Uterus (tissue), 4 donors: Measurements from ENCODE around the gene HOXA9. TPM values are rescaled to one million over a fixed set of nuclear protein-coding genes. Genes with fewer than 3 reads are reported as not detected.
A peak's percentile ranks its signal among the peaks of the same experiment; 100 is the strongest.

Source experiments
- DNase-seq, 2 donors: peaks; one replicate each; pipeline ENCODE4 v3.0.0-alpha.2; 2019 to 2020
- H3K27ac ChIP-seq, 2 donors: fragments of 200-600 bp; sonication (generic); 1 replicate in 1 of 2; 2 replicates in 1 of 2; pipeline ENCODE4 v1.5.1; 2016 to 2018
- H3K27me3 ChIP-seq, 2 donors: fragments of 200-600 bp; sonication (generic); one replicate each; pipeline ENCODE4 v1.5.1; 2018 to 2019; ENCODE audit warnings: control low read depth in 1 of 2
- H3K36me3 ChIP-seq, 2 donors: fragments of 200-600 bp; sonication (generic); one replicate each; pipeline ENCODE4 v1.5.1; 2019; ENCODE audit warnings: control low read depth in 1 of 2
- H3K4me1 ChIP-seq, 2 donors: fragments of 200-600 bp; sonication (generic); one replicate each; pipeline ENCODE4 v1.5.1; 2018 to 2019; ENCODE audit warnings: control low read depth in 1 of 2
- H3K4me3 ChIP-seq, 2 donors: fragments of 200-600 bp; sonication (generic); 1 replicate in 1 of 2; 2 replicates in 1 of 2; pipeline ENCODE4 v1.5.1; 2018 to 2019; ENCODE audit warnings: mild to moderate bottlenecking in 1 of 2
- H3K9me3 ChIP-seq, 2 donors: fragments of 200-600 bp; sonication (generic); one replicate each; pipeline ENCODE4 v1.5.1; 2019; ENCODE audit warnings: control low read depth in 1 of 2
- POLR2A ChIP-seq, 2 donors: fragments of 450-650 bp; IDR thresholded peaks; one replicate each; pipeline ENCODE4 v1.6.1; 2016; ENCODE audit warnings: antibody characterized with exemption in 2 of 2, mild to moderate bottlenecking in 1 of 2, moderate library complexity in 1 of 2
- intact Hi-C: fragments of 100-400 bp; cut with DNase I; formaldehyde crosslinking; loops from one replicate; pipeline ENCODE4 v1.15.1; 2023; ENCODE audit warnings: low total_unique reads
- total RNA-seq, 4 donors: library from RNA; depleted of rRNA in 3 of 4; stranded (reverse); fragments of >200 nt in 3 of 4; gene quantifications; one replicate each; pipeline versions ENCODE4 v1.1.0 to v1.2.4, GENCODE V29; 2014 to 2023
- TF ChIP-seq, protein P1 (sequence below), 4 experiments: fragments of 200-600 bp in 2 of 4; fragments of 450-650 bp in 2 of 4; sonication (generic) in 2 of 4; IDR thresholded peaks; one replicate each; pipeline ENCODE4 v1.5.1; 2016 to 2019; ENCODE audit warnings: antibody characterized with exemption in 4 of 4, mild to moderate bottlenecking in 2 of 4, moderate library complexity in 1 of 4
- donor health status: DM: yes; HTN: yes; CAD: no.

HOXA9 gene
- total RNA-seq, 4 donors from 2014 or later = 2.3 to 26.4 (median 22.4) TPM

- H3K27me3 ChIP-seq = no peaks in the 10 kb centered on the region
- intact Hi-C loops = no loop called here
- no peak for DNase-seq
- peak overlapping the region in 1 of 2 donors; percentile 64 for H3K4me3 ChIP-seq
- no peak for TF ChIP-seq POLR2A (IDR thresholded peaks at IDR 0.05)
- TF ChIP-seq, protein P1, sequence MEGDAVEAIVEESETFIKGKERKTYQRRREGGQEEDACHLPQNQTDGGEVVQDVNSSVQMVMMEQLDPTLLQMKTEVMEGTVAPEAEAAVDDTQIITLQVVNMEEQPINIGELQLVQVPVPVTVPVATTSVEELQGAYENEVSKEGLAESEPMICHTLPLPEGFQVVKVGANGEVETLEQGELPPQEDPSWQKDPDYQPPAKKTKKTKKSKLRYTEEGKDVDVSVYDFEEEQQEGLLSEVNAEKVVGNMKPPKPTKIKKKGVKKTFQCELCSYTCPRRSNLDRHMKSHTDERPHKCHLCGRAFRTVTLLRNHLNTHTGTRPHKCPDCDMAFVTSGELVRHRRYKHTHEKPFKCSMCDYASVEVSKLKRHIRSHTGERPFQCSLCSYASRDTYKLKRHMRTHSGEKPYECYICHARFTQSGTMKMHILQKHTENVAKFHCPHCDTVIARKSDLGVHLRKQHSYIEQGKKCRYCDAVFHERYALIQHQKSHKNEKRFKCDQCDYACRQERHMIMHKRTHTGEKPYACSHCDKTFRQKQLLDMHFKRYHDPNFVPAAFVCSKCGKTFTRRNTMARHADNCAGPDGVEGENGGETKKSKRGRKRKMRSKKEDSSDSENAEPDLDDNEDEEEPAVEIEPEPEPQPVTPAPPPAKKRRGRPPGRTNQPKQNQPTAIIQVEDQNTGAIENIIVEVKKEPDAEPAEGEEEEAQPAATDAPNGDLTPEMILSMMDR (IDR thresholded peaks at IDR 0.05) = no peak
- peaks cover 0 to under 1% of the 10 kb centered on the region in 2 donors for H3K4me1 ChIP-seq
- H3K27ac ChIP-seq = peak overlapping the region in 1 of 2 donors; percentile 18
- H3K36me3 ChIP-seq = no peaks in the 10 kb centered on the region
- H3K9me3 ChIP-seq = no peaks in the 10 kb centered on the region
Measured at GRCh38 chr7:27128776-27129728, 36.3 kb downstream of the HOXA9 start.

GRCh38 chr7:27128034-27128433 lies 37.3 kb downstream of the HOXA9 start:
- Histone ChIP-seq H3K27ac (no peak overlapping the region), H3K9me3 (no peaks in the 10 kb centered on the region), H3K27me3 (no peaks in the 10 kb centered on the region), H3K4me1 (no peaks in the 10 kb centered on the region), H3K36me3 (no peaks in the 10 kb centered on the region), H3K4me3 (no peak overlapping the region)
- TF ChIP-seq, protein P1 (IDR thresholded peaks at IDR 0.05) = no peak
- TF ChIP-seq POLR2A (IDR thresholded peaks at IDR 0.05) = no peak
- intact Hi-C loops = no loop called here
- no peak for DNase-seq

GRCh38 chr7:27126596-27127327 lies 38.6 kb downstream of the HOXA9 start:
- H3K4me1 ChIP-seq = no peaks in the 10 kb centered on the region
- TF ChIP-seq, protein P1 (IDR thresholded peaks at IDR 0.05) = no peak
- no peak for TF ChIP-seq POLR2A (IDR thresholded peaks at IDR 0.05)

DNA sequence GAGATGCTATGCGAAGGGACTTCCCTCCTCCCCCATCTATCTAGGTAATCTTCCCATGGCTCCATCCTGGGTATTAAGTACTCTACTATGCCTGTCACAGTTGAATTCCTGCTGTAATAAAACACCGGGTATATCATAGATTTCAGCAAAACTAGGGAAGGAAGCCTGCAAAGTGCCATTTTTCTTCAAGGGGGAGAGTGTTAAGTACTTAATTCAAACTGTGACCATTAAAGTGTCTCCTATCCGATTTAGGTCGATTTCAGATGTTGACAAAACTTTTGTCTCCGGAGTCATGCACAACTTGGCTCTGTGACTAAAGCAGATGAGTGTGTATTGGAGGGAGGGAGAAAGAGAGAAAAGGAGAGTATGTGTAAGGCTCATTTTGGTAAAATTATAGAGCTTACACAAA lies 39.3 kb downstream of the HOXA9 start:
- Histone ChIP-seq H3K27ac (no peak overlapping the region), H3K4me1 (no peaks in the 10 kb centered on the region), H3K27me3 (no peaks in the 10 kb centered on the region), H3K9me3 (no peaks in the 10 kb centered on the region), H3K36me3 (no peaks in the 10 kb centered on the region), H3K4me3 (no peak overlapping the region)
- intact Hi-C loops = no loop called here
- DNase-seq = no peak
- TF ChIP-seq, protein P1 (IDR thresholded peaks at IDR 0.05) = no peak
- TF ChIP-seq POLR2A (IDR thresholded peaks at IDR 0.05) = no peak

More at GRCh38 chr7:27126596-27127327, 38.6 kb downstream of the HOXA9 start:
- intact Hi-C loops = no loop called here
- H3K27ac ChIP-seq = no peak overlapping the region
- H3K27me3 ChIP-seq = no peaks in the 10 kb centered on the region
- H3K36me3 ChIP-seq = no peaks in the 10 kb centered on the region
- no peak for DNase-seq
- H3K9me3 ChIP-seq = no peaks in the 10 kb centered on the region
- no peak overlapping the region for H3K4me3 ChIP-seq
